Activated T-cell treated with anti-CD3 and anti-CD28 coated beads, Interleukin-2, amount 50 U/mL, for 1 hour (primary cell): Measurements from ENCODE around the gene ADAMTS7.
"Not testable (repeated sequence)": the region's sequence is repeated elsewhere in the genome, so short reads cannot be mapped to it uniquely, and the experiment has no call there.

Experiments used
- DNase-seq: peaks from one replicate; pipeline ENCODE4 v3.0.0-alpha.2; 2020

The ADAMTS7 gene

DNA sequence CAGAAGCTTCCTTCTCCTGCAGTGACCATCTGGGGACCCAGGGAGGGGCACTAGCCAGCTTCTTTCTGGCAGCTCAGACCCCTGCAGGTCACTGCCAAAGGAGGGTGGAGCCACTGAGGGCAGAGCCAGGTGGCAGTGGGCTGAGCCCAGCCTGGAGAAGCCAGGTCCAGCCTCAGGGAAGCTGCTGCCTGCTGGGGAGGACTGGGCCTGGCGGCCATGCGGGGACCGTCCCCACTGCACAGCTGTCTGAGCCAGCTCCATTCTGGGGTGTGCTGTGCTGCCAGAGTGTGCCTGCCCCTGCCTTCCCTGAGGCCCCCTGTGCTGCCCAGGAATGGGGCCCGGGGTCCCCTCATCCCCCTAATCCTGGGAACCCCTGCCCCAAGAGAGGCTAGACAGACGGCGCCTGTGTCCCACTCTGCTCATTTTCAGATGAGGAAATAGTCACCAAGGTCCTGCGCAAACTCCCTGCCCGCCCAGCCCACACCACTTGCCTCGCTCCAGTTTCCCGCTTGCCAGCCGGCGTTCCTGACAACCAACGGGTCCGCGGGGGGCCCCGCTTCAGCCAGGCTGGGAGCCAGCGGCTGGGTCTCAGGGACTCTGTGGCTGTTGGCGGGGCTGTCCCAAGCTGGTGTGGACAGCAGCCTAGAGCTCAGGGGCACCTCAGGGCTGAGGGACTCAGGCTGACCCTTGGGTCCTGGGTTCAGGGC is 46.0 kb downstream of the ADAMTS7 start:
- not testable (repeated sequence) for DNase-seq

DNA sequence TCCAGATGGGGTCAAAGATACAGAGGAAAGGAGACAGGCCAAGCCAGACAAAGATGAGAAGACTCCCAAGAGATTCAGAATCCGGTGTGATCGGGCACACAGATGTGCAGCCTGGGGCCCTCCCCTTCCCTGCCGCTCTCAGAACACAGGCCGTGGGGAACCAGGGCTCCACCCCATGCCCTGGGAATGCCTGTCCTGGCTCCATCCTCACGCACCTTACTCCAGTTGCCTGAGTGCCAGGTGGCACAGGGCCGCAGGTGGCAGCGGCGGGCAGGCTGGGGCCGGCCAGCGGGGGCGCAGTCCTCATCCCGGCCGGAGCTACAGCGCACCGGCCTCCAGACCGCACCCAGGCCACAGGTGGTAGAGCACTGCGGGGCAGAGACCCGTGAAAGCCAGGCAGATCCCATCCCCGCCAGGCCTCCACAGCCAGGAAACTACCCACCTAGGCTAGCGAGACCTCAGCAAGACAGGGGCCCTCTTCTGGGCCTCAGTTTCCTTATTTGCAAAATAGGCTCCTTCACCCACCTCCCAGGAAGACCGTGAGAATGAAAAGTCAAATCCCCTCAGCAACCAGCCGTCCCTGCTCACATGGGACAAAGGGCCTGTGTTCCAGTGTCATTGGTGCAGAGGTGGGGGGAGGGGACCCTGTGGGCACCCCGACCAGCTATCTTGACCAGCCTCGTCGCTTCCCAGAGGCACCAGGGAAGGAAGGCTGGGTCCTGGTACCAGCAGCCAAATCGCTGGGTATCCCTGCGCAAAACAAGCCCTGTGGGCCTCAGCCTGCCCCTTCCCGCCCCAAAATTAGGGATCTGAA is 46.7 kb downstream of the ADAMTS7 start:
- DNase-seq = not testable (repeated sequence)

DNA sequence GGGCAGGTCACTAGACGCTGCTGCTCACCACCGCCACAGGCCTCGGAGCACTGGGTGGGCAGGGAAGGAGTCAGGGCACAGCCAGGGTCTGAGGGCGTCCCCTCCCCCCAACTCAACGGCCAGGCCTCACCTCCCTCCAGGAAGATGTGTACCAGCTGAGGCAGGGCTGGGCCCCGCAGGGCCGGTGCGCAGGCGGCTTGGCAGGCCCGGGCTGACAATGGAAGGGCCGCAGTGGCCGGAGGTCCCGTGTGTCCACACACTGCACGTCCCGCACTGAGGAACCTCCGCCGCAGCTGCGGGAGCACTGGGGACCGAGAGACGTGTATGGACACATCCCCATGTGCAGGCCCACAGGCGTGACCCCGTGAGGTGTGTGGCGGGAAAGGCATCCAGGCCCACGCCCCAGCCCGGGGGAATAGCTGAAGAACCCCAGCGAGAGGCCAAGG is 47.4 kb downstream of the ADAMTS7 start:
- no peak for DNase-seq

DNA sequence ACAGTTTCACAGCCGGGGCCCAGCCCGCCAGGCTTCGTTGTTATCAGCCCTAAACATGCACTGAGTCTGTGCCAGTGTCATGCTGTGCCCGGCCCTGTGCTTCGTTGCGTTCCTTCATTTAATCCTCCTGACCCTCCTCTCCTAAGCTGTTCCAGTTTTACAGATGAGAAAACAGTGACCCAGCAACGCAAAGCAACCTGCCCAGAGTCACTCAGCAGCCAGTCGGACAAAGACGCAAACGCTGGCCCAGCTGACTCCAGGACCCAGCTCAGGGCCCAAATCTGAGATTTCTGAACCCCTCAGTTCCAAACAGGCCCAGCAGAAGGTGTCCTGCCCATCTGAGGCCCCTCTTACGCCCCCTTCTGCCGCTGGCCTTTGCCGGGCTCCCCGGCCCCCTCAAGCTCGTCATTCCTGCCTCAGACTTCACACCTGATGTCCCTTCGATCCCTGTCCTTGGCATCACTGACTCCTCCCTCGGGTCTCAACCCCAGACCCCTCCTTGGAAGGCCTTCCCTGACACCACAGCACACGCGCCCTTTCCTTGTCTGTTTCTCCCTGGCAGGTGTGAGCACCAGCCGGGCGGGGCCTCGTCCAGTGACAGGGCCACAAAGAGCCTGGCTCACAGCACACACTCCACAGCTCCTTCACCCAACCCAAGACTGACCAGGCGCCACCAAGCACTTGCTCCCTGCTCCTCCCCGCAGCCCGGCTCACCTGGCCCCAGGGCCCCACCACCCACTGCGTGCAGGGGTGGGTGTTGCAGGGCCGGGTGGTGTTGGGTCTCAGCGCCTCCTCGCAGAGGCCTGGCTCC is 48.1 kb downstream of the ADAMTS7 start:
- DNase-seq = no peak

DNA sequence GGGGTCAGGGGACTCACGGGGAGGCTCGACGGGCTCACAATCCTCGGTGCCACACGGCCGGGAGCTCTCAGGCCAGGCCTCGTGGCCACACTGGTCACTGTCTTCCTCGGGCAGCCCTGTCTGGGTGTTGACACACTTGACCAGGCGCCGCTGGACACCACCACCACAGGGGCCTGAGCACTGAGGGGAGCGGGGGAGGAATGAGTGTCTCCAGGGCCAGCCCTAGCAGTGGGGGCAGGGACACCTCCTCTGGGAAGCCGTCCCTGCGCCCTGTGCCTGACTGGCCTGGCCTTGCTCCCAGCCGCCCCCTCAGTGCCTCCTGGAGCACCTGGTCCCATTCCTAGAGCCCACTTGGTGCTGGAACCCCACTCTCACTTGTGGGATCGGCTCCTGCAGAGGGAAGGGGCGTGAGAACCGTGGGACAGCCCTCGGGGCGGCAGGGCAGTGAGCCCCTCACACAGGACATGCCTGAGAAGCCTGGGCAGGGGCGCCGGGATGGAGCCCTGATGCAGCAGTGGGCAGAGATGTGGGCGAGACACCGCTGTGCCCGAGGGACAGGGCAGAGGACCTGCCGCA is 48.8 kb downstream of the ADAMTS7 start:
- not testable (repeated sequence) for DNase-seq

DNA sequence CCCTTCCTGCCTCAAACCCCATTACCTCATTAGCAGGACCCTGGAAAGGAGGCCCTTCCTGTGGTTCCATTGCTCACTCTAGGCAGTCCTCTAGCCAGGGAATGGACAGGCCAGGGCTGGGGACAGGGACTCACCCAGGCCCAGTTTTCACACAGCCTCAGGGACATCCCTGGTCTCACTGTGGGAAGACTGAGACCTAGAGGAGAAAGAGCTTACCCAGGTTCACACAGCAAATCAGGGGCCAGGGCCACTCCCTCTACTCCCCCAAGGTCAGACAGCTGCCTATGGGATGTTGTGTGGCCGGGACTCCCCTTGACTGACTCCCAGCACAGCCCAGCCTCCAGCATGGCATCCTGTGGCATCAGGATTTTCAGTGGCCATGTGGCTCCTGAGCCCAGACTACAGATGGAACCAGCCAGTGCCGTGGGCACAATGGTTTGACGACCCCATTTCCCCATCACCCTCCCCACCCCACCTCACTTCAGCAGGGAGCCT is 49.3 kb downstream of the ADAMTS7 start:
- DNase-seq = no peak

- DNase-seq = peak; percentile 65
Measured at GRCh38 chr15:78761475-78761874, 49.8 kb downstream of the ADAMTS7 start.

DNA sequence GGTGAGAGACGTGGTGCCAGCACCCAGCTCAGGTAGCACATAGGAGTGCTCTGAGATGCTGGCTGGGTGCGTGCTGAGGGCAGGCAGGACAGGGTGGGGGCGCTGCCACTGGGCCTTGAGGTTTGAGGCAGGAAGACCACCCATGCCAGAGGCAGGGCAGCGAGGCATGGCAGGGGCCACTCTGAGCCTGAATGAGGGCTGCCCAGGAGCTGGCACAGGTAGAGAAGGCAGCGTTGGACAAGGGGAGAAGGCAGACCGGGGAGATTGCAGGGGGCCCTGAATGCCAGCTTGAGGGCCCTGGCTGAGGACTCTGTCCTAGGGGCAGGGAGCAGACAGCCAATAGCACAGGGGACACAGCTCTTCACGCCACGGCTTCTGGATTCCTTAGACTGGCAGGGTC is 50.2 kb downstream of the ADAMTS7 start:
- no peak for DNase-seq

DNA sequence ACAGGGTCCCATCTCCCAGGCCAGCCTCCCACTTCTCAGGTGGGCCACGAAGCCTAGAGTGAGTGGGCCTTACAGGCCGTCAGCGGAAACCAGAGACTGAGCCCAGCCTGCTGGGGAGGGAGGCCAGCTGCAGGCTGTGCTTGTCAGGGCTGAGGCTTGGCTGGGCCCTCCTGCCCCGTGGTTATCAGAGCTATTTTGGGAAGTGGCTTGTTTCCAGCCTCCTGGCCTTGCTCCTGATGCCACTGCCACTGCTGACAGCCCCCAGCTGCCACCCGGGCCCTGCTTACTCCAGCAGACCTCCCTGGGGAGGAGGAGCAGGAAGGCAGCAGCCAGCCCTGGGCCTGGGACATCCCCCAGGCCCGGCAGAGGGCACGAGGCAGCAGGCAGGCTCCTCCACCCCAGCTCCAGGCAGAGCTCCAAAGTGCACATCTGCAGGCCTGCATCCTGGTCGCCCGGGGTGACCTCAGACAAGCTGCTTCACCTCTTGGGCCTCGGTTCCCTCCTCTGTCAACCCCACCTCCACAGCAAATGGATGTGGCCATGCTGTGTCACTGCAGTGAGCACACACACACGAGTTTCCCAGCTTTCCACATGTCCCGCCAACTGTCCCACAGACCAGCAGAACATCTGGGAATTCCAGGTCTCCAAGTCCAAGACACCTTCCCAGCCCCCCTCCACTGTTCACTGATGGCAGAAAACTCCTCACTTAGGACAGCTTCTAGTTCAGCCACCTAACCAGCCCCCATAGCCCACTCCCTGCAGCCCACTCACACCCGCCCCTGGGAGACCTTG is 51.0 kb downstream of the ADAMTS7 start:
- not testable (repeated sequence) for DNase-seq

- DNase-seq = not testable (repeated sequence)
Measured at GRCh38 chr15:78759361-78759998, 51.8 kb downstream of the ADAMTS7 start.

DNA sequence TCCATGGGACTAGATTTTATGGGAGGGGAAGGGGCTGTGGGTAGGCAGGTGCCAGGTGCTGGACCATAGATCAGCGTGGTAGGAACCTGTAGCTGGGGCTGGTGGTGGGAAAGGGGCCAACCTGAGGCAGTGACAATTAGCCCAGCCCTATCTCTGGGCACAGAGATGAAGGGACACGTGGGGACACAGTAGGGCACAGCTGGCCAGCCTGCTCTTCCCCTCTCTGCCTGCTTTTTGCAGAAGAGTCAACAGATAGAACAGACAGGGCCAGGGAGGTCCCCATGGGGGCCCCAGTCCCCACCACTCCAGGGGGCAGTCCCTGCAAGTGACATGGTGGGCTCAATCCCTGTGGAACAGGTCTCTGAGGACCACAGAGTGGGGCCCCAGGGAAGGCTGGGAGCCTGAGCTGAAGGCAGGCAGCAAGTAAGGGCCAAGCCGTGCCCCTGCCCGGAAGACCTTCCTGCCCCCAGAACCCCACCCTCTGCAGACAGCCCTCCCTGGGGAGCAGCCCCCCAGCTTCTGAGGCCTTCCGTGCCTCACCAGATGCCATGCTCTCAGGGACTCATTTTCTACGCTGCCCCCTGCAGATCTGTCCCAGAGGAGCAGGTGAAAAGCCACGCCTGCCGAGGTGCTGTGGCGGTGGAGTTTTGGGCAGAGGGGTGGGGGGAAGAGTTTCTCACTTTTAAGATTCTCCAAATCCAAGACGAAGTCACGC is 52.6 kb downstream of the ADAMTS7 start:
- DNase-seq = not testable (repeated sequence)

DNA sequence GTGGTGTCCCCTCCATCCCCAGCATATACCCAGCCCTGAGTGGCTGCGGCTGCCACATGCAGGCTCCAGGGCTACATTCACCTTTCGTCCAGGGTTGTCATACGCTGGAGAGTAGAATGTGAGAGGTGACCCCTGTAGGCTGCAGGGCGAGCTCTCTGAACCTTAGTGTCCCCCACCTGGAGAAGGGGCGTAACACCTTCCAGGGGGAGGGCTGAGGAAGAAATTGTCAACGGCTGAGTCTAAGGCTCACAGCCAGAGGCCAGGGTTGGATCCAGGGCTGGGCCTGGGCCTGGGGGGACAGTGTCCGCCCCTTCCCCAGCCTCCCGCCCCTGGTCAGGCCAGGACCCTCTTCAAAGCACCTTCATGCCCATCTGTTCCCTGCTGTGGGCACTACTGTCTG is 53.2 kb downstream of the ADAMTS7 start:
- DNase-seq = not testable (repeated sequence)

DNA sequence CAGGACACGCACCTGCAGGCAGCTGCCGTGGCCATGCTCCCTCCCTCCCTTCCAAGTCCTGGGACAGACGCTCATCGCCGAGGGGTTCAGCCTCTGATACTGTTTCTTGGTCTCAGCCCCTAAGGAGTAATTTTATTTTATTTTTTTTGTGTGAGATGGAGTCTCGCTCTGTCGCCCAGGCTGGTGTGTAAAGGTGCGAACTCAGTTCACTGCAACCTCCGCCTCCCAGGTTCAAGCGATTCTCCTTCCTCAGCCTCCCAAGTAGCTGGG is 53.7 kb downstream of the ADAMTS7 start:
- no peak for DNase-seq

- not testable (repeated sequence) for DNase-seq
Measured at GRCh38 chr15:78756781-78757635, 54.3 kb downstream of the ADAMTS7 start.

- peak; percentile 53 for DNase-seq
Measured at GRCh38 chr15:78755900-78756591, 55.2 kb downstream of the ADAMTS7 start.

DNA sequence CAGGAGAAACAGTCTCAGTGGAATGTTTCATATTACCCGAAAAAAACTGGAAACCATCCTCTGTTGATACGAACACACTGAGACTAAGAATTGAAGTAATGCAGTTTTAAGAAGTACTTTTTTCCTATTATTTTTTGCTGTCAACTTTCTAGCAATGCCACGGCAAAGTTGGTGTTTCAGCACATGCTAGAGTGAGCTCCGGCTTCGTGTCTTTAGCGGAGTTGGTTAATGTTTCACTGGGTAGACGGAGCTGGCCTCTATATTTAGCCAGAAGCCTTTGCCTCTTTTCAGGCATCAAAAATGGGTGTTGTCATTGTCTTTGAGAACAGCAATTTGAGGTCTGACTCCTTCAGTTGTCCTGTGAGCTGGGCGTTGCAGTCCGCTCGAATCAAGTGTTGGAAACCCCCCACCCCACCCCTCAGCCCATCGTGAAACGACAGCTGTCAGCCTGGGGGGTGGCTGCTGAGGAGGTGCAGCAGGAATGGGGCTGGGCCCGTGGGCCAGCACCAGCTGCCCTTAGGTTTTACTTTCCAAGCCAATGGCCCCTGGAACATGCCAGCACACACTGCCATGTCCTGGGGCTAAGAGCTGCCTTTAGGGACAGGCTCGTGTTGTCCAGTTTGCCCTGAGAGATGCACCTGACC is 56.5 kb downstream of the ADAMTS7 start:
- DNase-seq = not testable (repeated sequence)

DNA sequence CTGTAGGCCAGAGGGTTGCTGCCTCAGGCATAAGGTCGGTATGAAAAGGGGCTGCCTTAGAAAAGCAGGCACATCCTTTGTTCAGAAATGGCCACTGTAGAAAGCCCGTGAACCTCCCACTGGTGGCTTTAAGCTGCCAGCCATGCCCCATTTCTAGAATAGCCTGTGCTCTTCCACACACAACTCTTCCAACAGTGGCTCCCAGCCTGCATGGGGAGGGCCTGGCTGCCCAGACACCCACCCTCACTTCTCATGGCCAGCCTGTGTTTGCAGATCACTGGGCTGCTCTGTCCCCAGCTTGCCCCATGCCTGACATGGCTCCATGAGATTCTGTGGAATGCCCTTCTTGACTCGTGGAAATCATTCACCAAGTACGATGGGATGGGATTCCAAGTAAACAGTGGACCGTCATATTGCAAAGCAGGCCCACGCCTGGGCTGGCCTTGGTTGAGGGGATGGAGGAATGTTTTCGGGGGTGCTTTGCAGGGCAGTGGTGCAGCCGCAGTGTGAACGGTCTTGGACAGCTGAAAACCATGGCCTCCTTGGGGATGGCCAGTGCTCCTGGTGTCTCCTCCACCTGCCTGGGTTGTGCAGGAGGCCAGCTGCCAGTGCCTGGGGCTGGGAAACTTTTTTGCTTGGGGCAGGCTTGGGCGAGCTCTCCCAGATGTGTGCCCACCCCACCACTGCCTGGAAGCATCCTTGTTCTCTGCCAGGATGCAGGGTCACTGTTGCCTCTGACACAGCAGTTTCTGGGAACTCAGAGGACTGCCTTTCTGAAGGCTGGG is 57.3 kb downstream of the ADAMTS7 start:
- DNase-seq = not testable (repeated sequence)

GRCh38 chr15:78753359-78753659 is 58.0 kb downstream of the ADAMTS7 start:
- not testable (repeated sequence) for DNase-seq
